ENCODE data around the gene LDHA. TPM values are rescaled to one million over a fixed set of nuclear protein-coding genes. Genes with fewer than 3 reads are reported as not detected.

Gene LDHA
- total RNA-seq (2022): 635 and 721 TPM in 2 replicates
- Bru-seq, nascent RNA: percentile 98 among the genes with signal in this experiment
- BruChase-seq, experiment 1, labeled RNA remaining after a 6-hour chase: percentile 100 among the genes with signal in this experiment
- BruChase-seq, experiment 2, labeled RNA remaining after a 2-hour chase: percentile 99 among the genes with signal in this experiment
- long read RNA-seq, transcript LDHA-218 (8 exons, 2,305 nt): minor isoform, 6 of 1,514 reads
- long read RNA-seq, transcript LDHA-216 (4 exons, 1,345 nt): minor isoform, 11 of 1,514 reads
- long read RNA-seq, transcript LDHA-202 (5 exons, 2,169 nt): minor isoform, 7 of 1,514 reads
- long read RNA-seq, transcript LDHA-205 (8 exons, 2,416 nt): major isoform, 1,437 of 1,514 reads
- long read RNA-seq, partial matches to known transcripts: 30 of 1,514 reads
- long read RNA-seq, other reads (novel, unspliced or antisense): 11 of 1,514 reads

GRCh38 chr11:18394275-18394927 lies at the start of gene LDHA:
TSS of gene LDHA (plus strand) at chr11:18394563. CDS start at chr11:18396843, 2,280 bp downstream.
- H3K27me3 Mint-ChIP-seq (ENCODE audit: unreplicated experiment): no peaks in the 10 kb centered on the region
- TF ChIP-seq CTCF (IDR thresholded peaks at IDR 0.05; ENCODE audit: unreplicated experiment): no peak
- peak within 1 kb of the TSS; percentile 98 for H3K4me3 Mint-ChIP-seq (ENCODE audit: low read depth, unreplicated experiment)
- DNase-seq: peak; percentile 98
- intact Hi-C loops (cut with micrococcal nuclease; ENCODE audit: unreplicated experiment): loop anchor here (1.0 to 10.0 kb wide), 2 partner anchors 10 to 130 kb away; partner anchors contain the start of gene TSG101
- H3K4me1 Mint-ChIP-seq (ENCODE audit: low read depth, unreplicated experiment): no peaks in the 10 kb centered on the region
- CTCF ChIA-PET: interaction anchor here (0.6 to 4.4 kb wide), 4 partner anchors 11 to 329 kb away, joined by 3 to 41 read pairs (median 4); no protein-coding TSS in a partner anchor
- no peaks in the 10 kb centered on the region for H3K9me3 Mint-ChIP-seq (ENCODE audit: low read depth, unreplicated experiment)
- TSS peak; percentile 38 for BruUV-seq (replicated peaks)
- H3K36me3 Mint-ChIP-seq (ENCODE audit: insufficient read depth, unreplicated experiment): peaks cover 58% of the 10 kb centered on the region
- H3K27ac Mint-ChIP-seq (ENCODE audit: unreplicated experiment): peak within 1 kb of the TSS; percentile 98

GRCh38 chr11:18347471-18348125 lies 46.8 kb upstream of the LDHA start:
- intact Hi-C loops (cut with micrococcal nuclease; ENCODE audit: unreplicated experiment): no loop called here

GRCh38 chr11:18352581-18352980 lies 41.8 kb upstream of the LDHA start:
- H3K4me3 Mint-ChIP-seq (ENCODE audit: low read depth, unreplicated experiment): no peak overlapping the region

More at GRCh38 chr11:18347471-18348125, 46.8 kb upstream of the LDHA start:
- Mint-ChIP-seq H3K4me1 (ENCODE audit: low read depth, unreplicated experiment) (no peaks in the 10 kb centered on the region), H3K36me3 (ENCODE audit: insufficient read depth, unreplicated experiment) (peaks cover 20% of the 10 kb centered on the region), H3K27me3 (ENCODE audit: unreplicated experiment) (no peaks in the 10 kb centered on the region), H3K27ac (ENCODE audit: unreplicated experiment) (no peak overlapping the region), H3K9me3 (ENCODE audit: low read depth, unreplicated experiment) (no peaks in the 10 kb centered on the region), H3K4me3 (ENCODE audit: low read depth, unreplicated experiment) (no peak overlapping the region)
- no peak for DNase-seq
- BruUV-seq (replicated peaks): no TSS peak
- no peak for TF ChIP-seq CTCF (IDR thresholded peaks at IDR 0.05; ENCODE audit: unreplicated experiment)
- CTCF ChIA-PET: interaction anchor here (1.2 kb wide), 1 partner anchor 13 kb away, joined by 4 read pairs; no protein-coding TSS in a partner anchor

More at GRCh38 chr11:18352581-18352980, 41.8 kb upstream of the LDHA start:
- no peaks in the 10 kb centered on the region for H3K9me3 Mint-ChIP-seq (ENCODE audit: low read depth, unreplicated experiment)
- H3K27ac Mint-ChIP-seq (ENCODE audit: unreplicated experiment): no peak overlapping the region
- peaks cover 37% of the 10 kb centered on the region for H3K36me3 Mint-ChIP-seq (ENCODE audit: insufficient read depth, unreplicated experiment)
- H3K27me3 Mint-ChIP-seq (ENCODE audit: unreplicated experiment): no peaks in the 10 kb centered on the region
- H3K4me1 Mint-ChIP-seq (ENCODE audit: low read depth, unreplicated experiment): no peaks in the 10 kb centered on the region
- intact Hi-C loops (cut with micrococcal nuclease; ENCODE audit: unreplicated experiment): no loop called here
- no peak for DNase-seq
- CTCF ChIA-PET: no interaction called here
- no TSS peak for BruUV-seq (replicated peaks)
- TF ChIP-seq CTCF (IDR thresholded peaks at IDR 0.05; ENCODE audit: unreplicated experiment): no peak

All from Calu3 (cell line).